HepG2 (cell line): ENCODE data around the gene TBX6. TPM values are rescaled to one million over a fixed set of nuclear protein-coding genes. Genes with fewer than 3 reads are reported as not detected.
A peak's percentile ranks its signal among the peaks of the same experiment; 100 is the strongest.

Experiments used
- AHR ChIP-seq: IDR thresholded peaks from 2 replicates; pipeline ENCODE4 v1.6.1; 2018; ENCODE audit warnings: missing genetic modification reagents, missing compliant biosample characterization
- ARNT2 ChIP-seq: sonication (generic); formaldehyde crosslinking; IDR thresholded peaks from 2 replicates; pipeline ENCODE4 v1.8.0; 2022; ENCODE audit warnings: mild to moderate bottlenecking, low read depth, missing genetic modification reagents, moderate library complexity
- BRF2 ChIP-seq: sonication (generic); formaldehyde crosslinking; IDR thresholded peaks from 2 replicates; pipeline ENCODE4 v1.8.1; 2022; ENCODE audit warnings: mild to moderate bottlenecking, missing genetic modification reagents
- CENPT ChIP-seq: sonication (generic); formaldehyde crosslinking; IDR thresholded peaks from 2 replicates; pipeline ENCODE4 v1.8.0; 2022; ENCODE audit warnings: low read depth, mild to moderate bottlenecking, moderate library complexity, missing genetic modification reagents
- CHCHD3 ChIP-seq: sonication (generic); formaldehyde crosslinking; IDR thresholded peaks from 2 replicates; pipeline ENCODE4 v1.8.0; 2022; ENCODE audit warnings: mild to moderate bottlenecking, missing genetic modification reagents, moderate library complexity
- CSRNP2 ChIP-seq: sonication (generic); formaldehyde crosslinking; conservative IDR thresholded peaks from 2 replicates; pipeline ENCODE4 v1.8.0; 2022; ENCODE audit warnings: low read depth, missing genetic modification reagents
- CTCF ChIP-seq: sonication (generic); formaldehyde crosslinking; IDR thresholded peaks from 2 replicates; pipeline ENCODE4 v1.5.0; 2020; ENCODE audit warnings: mild to moderate bottlenecking, missing genetic modification reagents, moderate library complexity
- EP300 ChIP-seq, 3 experiments: sonication (generic) in 1 of 3; formaldehyde crosslinking in 1 of 3; IDR thresholded peaks; 2 replicates each; pipeline versions ENCODE4 v1.5.1 to v1.6.1; 2011 to 2020; ENCODE audit warnings: low read depth in 2 of 3, low read length in 2 of 3, borderline replicate concordance in 1 of 3, improper control_type of control experiment in 1 of 3, mild to moderate bottlenecking in 1 of 3, missing genetic modification reagents in 1 of 3, moderate library complexity in 1 of 3
- JUNB ChIP-seq: sonication (generic); formaldehyde crosslinking; IDR thresholded peaks from 2 replicates; pipeline ENCODE4 v1.8.0; 2022; ENCODE audit warnings: missing genetic modification reagents, mild to moderate bottlenecking, borderline replicate concordance
- NR0B2 ChIP-seq: sonication (generic); formaldehyde crosslinking; IDR thresholded peaks from 2 replicates; pipeline ENCODE4 v1.4.0; 2020; ENCODE audit warnings: mild to moderate bottlenecking, missing genetic modification reagents
- NR1H2 ChIP-seq: sonication (generic); formaldehyde crosslinking; IDR thresholded peaks from 2 replicates; pipeline ENCODE4 v1.8.1; 2022; ENCODE audit warnings: low read depth, missing genetic modification reagents, borderline replicate concordance
- POLR2G ChIP-seq: fragments of 200-400 bp; formaldehyde crosslinking; IDR thresholded peaks from 2 replicates; pipeline ENCODE4 v1.6.1; 2018; ENCODE audit warnings: mild to moderate bottlenecking, low read depth, low read length, moderate library complexity
- RAD21 ChIP-seq: fragments of 450-650 bp; formaldehyde crosslinking; IDR thresholded peaks from 2 replicates; pipeline ENCODE4 v1.5.0; 2020; ENCODE audit warnings: mild to moderate bottlenecking
- SALL2 ChIP-seq: sonication (generic); formaldehyde crosslinking; IDR thresholded peaks from 2 replicates; pipeline ENCODE4 v1.8.1; 2023; ENCODE audit warnings: mild to moderate bottlenecking, missing genetic modification reagents, inconsistent platforms
- SMAD9 ChIP-seq: sonication (generic); formaldehyde crosslinking; IDR thresholded peaks from 2 replicates; pipeline ENCODE4 v1.5.1; 2020; ENCODE audit warnings: mild to moderate bottlenecking, missing genetic modification reagents
- SNAI1 ChIP-seq: sonication (generic); formaldehyde crosslinking; IDR thresholded peaks from 2 replicates; pipeline ENCODE4 v1.5.0; 2020; ENCODE audit warnings: mild to moderate bottlenecking, missing genetic modification reagents, borderline replicate concordance
- SOX6 ChIP-seq, 2 experiments: fragments of 450-650 bp in 1 of 2; sonication (generic) in 1 of 2; formaldehyde crosslinking in 1 of 2; IDR thresholded peaks; 2 replicates each; pipeline versions ENCODE4 v1.4.0 to v1.6.1; 2017 to 2020; ENCODE audit warnings: antibody characterized with exemption in 1 of 2, mild to moderate bottlenecking in 1 of 2, missing genetic modification reagents in 1 of 2
- ZBTB21 ChIP-seq: sonication (generic); formaldehyde crosslinking; IDR thresholded peaks from 2 replicates; pipeline ENCODE4 v1.4.0; 2020; ENCODE audit warnings: missing genetic modification reagents
- ZNF260 ChIP-seq: sonication (generic); formaldehyde crosslinking; IDR thresholded peaks from 2 replicates; pipeline ENCODE4 v1.4.0; 2020; ENCODE audit warnings: missing genetic modification reagents, low read depth, mild to moderate bottlenecking, borderline replicate concordance
- ZNF292 ChIP-seq: sonication (generic); formaldehyde crosslinking; IDR thresholded peaks from 2 replicates; pipeline ENCODE4 v1.8.1; 2022; ENCODE audit warnings: mild to moderate bottlenecking, low read depth, missing genetic modification reagents, borderline replicate concordance
- ZNF441 ChIP-seq: sonication (generic); formaldehyde crosslinking; IDR thresholded peaks from 2 replicates; pipeline ENCODE4 v1.7.0; 2021; ENCODE audit warnings: missing genetic modification reagents, borderline replicate concordance
- ZNF724P ChIP-seq: sonication (generic); formaldehyde crosslinking; IDR thresholded peaks from 2 replicates; pipeline ENCODE4 v1.8.0; 2022; ENCODE audit warnings: missing genetic modification reagents, borderline replicate concordance
- ZNF788 ChIP-seq: sonication (generic); formaldehyde crosslinking; IDR thresholded peaks from 2 replicates; pipeline ENCODE4 v1.5.0; 2020; ENCODE audit warnings: mild to moderate bottlenecking, missing genetic modification reagents, borderline replicate concordance
- polyA plus RNA-seq, 8 experiments: library from polyadenylated mRNA; depleted of rRNA in 3 of 8; stranded (reverse) in 7 of 8; unstranded in 1 of 8; fragments of >200 nt; fragmentation: Illumina TruSeq in 4 of 8; extraction: Trizol in 4 of 8; gene quantifications; 2 replicates each; pipeline versions ENCODE4 v1.2.1 to v1.2.3, GENCODE V29; 2011 to 2016; ENCODE audit warnings: low read depth in 4 of 8, missing spikeins in 1 of 8, mixed read lengths in 1 of 8; ENCODE audit not compliant: insufficient read depth in 1 of 8
- total RNA-seq, 5 experiments: library from RNA; depleted of rRNA; stranded (reverse); fragments of >200 nt; fragmentation: Illumina TruSeq; extraction: Trizol; gene quantifications; 2 replicates each; pipeline ENCODE4 v1.2.3, GENCODE V29; 2016; ENCODE audit warnings: low read depth in 1 of 5

TBX6 gene
- total and polyA plus RNA-seq, 2 of the 13 experiments (the other 11 are each of a cell fraction or from before 2014, with no cell fraction given) = 0.24 to 0.42 TPM

GRCh38 chr16:30092373-30093010, 768 bp upstream of the TBX6 start (continued):
- no peak for TF ChIP-seq SOX6 (IDR thresholded peaks at IDR 0.05)
- TF ChIP-seq SOX6 (CRISPR knock-in tag; IDR thresholded peaks at IDR 0.05) = peak; percentile 88
- no peak for TF ChIP-seq CSRNP2 (CRISPR knock-in tag)
- 0 out of 2 replicates have a peak, but pooled peaks have one; percentile 20 for TF ChIP-seq SALL2 (CRISPR knock-in tag)
- TF ChIP-seq ZNF724P (CRISPR knock-in tag) = 0 out of 2 replicates have a peak, but pooled peaks have one; percentile 75
- no peak for TF ChIP-seq CHCHD3 (CRISPR knock-in tag)
- no peak for TF ChIP-seq SMAD9 (CRISPR knock-in tag)
- peak; percentile 72 for TF ChIP-seq RAD21 (CRISPR knock-in tag)
- no peak for TF ChIP-seq BRF2 (CRISPR knock-in tag)
- TF ChIP-seq ZNF260 (CRISPR knock-in tag) = no peak
- no peak for TF ChIP-seq CENPT (CRISPR knock-in tag)
- peak; percentile 68; the same call in 1 of the 2 replicates for TF ChIP-seq ZBTB21
- TF ChIP-seq NR1H2 (CRISPR knock-in tag) = no peak
- TF ChIP-seq SNAI1 (CRISPR knock-in tag) = no peak
- no peak for TF ChIP-seq AHR (CRISPR knock-in tag)
- TF ChIP-seq ZNF292 = peak; percentile 19; the same call in 1 of the 2 replicates
- no peak for TF ChIP-seq POLR2G
- peak; percentile 94 for TF ChIP-seq CTCF
- TF ChIP-seq NR0B2 = peak; percentile 80
- no peak for TF ChIP-seq ZNF788
- TF ChIP-seq EP300 (IDR thresholded peaks at IDR 0.05; ENCODE audit: low read depth in 2 of 2, low read length in 2 of 2) = no peak
- no peak for TF ChIP-seq EP300 (CRISPR knock-in tag; IDR thresholded peaks at IDR 0.05; ENCODE audit: borderline replicate concordance)
- TF ChIP-seq ZNF441 (CRISPR knock-in tag) = 0 out of 2 replicates have a peak, but pooled peaks have one; percentile 39
- no peak; the same call in 1 of the 2 replicates for TF ChIP-seq ARNT2 (CRISPR knock-in tag)
- no peak for TF ChIP-seq JUNB (CRISPR knock-in tag)
